GM18505 (cell line): ENCODE results near the gene RPL13.

Source experiments
- ATAC-seq: cut with Tn5 transposase; IDR thresholded peaks from one replicate; pipeline ENCODE4 v1.9.1; 2021; ENCODE audit not compliant: unreplicated experiment
- POLR2A ChIP-seq: IDR thresholded peaks from 4 replicates; pipeline ENCODE4 v1.6.1; 2011; ENCODE audit warnings: borderline replicate concordance; ENCODE audit not compliant: insufficient read depth, insufficient read length; ENCODE audit errors: extremely low read depth

The RPL13 gene

DNA sequence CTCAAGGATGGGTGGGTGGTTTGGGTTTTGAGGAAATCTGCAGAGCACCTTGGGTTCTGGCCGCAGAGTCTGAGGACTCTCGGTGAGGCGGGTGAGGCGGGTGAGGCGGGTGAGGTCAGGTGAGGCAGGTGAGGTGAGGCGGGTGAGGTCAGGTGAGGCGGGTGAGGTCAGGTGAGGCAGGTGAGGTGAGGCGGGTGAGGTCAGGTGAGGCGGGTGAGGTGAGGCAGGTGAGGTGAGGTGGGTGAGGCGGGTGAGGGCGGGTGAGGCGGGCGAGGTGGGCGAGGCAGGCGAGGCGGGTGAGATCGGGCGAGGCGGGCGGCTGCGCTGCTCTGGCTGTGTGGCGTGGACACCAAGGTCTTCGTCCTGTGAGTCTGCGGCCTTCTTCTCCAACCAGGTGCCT is 24.1 kb upstream of the RPL13 start:
- no peak for TF ChIP-seq POLR2A
- ATAC-seq, result no peak

DNA sequence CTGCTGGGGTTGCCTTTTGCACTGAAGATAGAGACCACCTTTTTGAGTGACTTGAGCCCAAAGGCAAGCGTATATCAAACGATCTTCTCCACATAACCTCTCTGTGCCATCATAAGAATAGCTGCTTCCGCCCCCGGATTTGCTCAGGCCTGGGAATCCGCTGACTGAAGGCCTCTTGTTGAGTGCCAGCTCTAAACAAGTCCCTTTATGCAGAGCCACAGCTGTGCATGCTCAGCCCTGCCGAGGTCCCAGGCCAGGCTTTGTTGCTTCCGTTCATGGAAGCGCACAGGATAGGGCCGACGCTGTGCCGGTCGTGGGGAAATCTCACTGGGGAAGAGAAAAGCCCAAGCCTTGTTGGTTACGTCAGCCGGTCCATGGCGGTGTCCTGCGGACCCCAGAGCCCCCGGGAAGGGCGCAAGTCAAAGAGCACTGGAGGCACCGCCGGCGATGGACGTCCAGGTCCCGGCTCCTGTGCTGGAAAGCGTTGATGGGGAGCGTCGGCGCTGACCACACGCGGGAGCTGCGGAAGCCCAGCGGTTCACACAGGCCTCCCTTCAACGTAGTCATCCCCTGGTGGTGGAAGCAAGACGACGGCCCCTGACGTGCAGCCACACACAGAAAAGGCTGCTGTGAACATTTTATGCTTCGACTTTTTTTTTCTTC is 23.5 kb upstream of the RPL13 start:
- no peak for TF ChIP-seq POLR2A
- no peak for ATAC-seq

GRCh38 chr16:89537549-89537925 is 22.9 kb upstream of the RPL13 start:
- ATAC-seq, result no peak
- TF ChIP-seq POLR2A, result no peak

- ATAC-seq, result no peak
- TF ChIP-seq POLR2A, result no peak
These were observed 22.2 kb upstream of the RPL13 start for GRCh38 chr16:89538286-89538685.

GRCh38 chr16:89540557-89540956 is 19.9 kb upstream of the RPL13 start:
- no peak for TF ChIP-seq POLR2A
- ATAC-seq, result no peak

GRCh38 chr16:89541792-89542191 is 18.7 kb upstream of the RPL13 start:
- no peak for ATAC-seq
- TF ChIP-seq POLR2A, result no peak

DNA sequence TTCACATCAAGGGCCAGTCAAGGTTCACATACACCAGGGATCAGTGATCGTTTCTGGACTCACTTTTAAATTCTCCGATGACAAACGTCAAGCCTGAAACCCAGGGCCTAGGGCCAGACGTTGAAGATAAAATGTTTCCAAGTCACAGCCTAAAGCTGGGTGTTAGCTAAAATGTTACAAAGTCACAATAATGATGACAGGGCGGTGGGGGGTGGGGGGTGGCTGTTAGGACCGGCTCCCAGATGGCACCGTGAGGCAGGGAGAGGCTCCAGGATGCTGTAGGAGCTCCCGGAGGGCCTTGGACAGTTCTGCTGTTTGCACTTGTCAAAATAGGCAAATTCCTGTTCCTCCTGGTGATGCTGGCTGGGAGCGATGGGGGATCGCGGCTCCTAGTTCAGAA is 16.4 kb upstream of the RPL13 start:
- no peak for TF ChIP-seq POLR2A
- ATAC-seq, result no peak

- ATAC-seq, result no peak
- TF ChIP-seq POLR2A, result no peak
These were observed 15.8 kb upstream of the RPL13 start for GRCh38 chr16:89544713-89545043.

- no peak for ATAC-seq
- no peak for TF ChIP-seq POLR2A
These were observed 15.2 kb upstream of the RPL13 start for GRCh38 chr16:89545044-89545830.

- TF ChIP-seq POLR2A, result no peak
- ATAC-seq, result no peak
These were observed 14.5 kb upstream of the RPL13 start for GRCh38 chr16:89545831-89546574.

DNA sequence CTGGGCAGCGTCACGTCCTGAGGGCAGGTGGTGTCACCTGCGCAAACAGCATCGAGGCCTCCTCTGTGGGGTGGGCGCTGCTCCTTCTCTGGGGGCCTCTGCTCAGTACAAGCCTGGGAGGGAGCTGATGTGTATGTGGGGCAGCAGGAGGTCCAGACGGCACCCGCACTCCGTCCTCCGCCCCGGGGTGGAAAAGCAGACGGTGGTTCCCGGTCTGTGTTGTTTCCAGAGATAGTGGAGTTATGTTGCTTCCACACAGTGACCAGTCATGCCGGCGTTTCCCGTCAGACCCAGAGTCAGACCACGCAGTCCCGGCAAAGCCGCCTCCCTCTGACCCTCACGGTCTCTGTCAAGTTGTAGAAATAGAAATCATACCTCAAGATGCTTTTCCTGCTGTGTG is 13.7 kb upstream of the RPL13 start:
- TF ChIP-seq POLR2A, result no peak
- no peak for ATAC-seq

- no peak for ATAC-seq
- no peak for TF ChIP-seq POLR2A
These were observed 13.2 kb upstream of the RPL13 start for GRCh38 chr16:89547291-89547690.

- TF ChIP-seq POLR2A, result no peak
- ATAC-seq, result no peak
These were observed 12.6 kb upstream of the RPL13 start for GRCh38 chr16:89547860-89548259.

DNA sequence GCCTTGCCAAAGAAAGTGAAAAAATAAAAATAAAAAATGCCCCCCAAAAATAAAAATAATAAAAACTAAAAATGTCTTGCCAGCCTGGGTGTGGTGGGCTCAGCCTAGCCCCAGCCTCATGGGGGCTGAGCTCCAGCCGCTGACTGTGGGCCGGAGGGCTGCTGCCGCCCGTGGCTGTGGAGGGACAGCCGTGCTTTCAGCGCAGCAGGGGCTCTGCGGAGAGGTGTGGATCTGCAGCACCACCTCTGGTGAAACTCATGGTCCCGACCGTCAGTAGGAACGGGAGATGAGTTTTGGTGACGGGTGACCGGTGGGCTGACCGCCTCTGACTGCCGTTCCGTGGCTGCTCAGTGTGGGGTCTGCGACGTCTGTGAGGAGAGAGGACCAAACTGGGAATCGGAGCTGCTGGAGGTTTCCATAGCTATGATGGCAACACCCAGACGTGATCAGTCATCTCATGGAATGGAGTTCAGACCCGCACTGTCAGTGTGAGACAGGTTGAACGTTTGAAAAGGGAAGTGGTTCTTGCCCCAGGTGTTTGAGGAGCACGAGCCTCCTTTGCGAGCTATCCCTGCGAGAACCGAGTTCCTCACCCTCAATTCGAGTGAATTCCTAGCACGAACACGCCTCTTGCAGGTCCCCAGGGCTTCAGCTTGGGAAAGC is 12.0 kb upstream of the RPL13 start:
- TF ChIP-seq POLR2A, result no peak
- ATAC-seq, result no peak

DNA sequence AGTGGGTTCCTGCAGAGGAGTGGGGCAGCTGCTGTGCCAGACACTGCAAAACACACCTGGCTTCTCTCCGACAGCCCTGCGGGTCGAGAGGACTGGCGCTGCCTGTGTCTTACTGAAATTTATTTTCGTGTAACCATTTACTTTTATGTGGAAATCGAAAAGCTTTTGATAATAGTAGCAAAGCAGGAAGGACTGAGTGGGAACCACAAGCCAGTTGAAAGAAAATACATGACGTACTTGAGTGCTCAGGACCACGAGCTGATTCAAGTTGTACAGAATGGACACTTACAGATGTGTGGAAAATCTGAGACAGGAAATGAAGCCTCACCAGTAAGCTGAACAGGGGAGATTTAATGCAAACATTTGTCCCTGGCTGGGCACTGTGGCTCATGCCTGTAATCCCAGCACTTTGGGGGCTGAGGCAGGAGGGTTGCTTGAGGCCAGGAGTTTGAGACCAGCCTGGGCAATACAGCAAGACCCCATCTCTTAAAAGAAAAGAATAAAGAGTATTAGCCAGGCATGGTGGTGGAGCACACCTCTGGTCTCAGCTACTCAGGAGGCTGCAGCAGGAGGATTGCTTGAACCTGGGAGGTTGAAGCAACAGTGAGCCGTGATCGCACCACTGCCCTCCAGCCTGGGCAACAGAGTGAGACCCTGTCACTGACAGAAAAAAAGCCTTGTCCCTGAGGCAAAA is 11.3 kb upstream of the RPL13 start:
- no peak for ATAC-seq
- no peak for TF ChIP-seq POLR2A
